Measurements from ENCODE around the gene DPEP2.
"Not testable (repeated sequence)": the region's sequence is repeated elsewhere in the genome, so short reads cannot be mapped to it uniquely, and the experiment has no call there.

Gene DPEP2, protein sequence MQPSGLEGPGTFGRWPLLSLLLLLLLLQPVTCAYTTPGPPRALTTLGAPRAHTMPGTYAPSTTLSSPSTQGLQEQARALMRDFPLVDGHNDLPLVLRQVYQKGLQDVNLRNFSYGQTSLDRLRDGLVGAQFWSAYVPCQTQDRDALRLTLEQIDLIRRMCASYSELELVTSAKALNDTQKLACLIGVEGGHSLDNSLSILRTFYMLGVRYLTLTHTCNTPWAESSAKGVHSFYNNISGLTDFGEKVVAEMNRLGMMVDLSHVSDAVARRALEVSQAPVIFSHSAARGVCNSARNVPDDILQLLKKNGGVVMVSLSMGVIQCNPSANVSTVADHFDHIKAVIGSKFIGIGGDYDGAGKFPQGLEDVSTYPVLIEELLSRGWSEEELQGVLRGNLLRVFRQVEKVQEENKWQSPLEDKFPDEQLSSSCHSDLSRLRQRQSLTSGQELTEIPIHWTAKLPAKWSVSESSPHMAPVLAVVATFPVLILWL

DNA sequence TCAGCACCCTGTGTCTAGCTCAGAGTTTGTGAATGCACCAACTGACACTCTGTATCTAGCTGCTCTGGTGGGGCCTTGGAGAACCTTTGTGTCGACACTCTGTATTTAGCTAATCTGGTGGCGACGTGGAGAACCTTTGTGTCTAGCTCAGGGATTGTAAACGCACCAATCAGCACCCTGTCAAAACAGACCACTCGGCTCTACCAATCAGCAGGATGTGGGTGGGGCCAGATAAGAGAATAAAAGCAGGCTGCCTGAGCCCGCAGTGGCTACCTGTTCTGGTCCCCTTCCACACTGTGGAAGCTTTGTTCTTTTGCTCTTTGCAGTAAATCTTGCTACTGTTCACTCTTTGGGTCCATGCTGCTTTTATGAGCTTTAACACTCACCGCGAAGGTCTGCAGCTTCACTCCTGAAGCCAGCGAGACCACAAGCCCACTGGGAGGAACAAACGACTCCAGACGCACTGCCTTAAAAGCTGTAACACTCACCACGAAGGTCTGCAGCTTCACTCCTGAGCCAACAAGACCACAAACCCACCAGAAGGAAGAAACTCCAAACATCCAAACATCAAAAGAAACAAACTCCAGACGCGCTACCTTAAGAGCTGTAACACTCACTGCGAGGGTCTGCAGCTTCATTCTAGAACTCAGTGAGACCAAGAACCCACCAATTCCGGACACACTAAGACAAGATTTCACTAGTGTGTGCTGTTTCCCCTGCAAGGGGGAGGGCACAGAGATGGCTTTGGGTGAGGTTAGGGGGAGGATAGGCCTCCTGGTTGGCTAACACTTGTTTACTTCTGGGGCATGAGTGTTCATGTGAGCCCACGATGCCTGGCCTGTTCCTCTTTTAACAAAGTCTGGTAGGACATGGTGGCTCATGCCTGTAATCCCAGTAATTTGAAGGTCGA, at the start of gene DPEP2:
Gene DPEP2, minus strand, starts transcription at position 706 of the 910 bp plus-strand sequence. CDS start 6,272 bp downstream, outside the sequence.
- DNase-seq = not testable (repeated sequence)

DNA sequence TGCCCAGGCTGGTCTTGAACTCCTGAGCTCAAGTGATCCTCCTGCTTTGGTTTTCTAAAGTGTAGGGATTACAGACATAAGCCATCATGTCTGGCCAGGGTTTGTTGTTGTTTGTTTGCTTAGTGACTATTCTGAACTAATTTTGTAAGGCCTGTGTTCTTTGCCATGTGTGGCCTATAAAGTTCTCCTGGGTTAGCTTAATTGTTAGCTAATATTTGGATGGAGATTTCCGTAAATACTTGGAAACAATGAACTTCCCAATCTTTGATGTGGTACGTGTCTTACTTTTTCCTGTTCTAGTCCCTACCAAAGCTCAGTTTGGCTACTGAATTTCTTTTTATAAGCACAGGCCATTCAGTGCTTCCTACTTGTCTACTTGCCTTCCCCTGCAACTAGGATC, 48.7 kb upstream of the DPEP2 start:
- DNase-seq = no peak

DNA sequence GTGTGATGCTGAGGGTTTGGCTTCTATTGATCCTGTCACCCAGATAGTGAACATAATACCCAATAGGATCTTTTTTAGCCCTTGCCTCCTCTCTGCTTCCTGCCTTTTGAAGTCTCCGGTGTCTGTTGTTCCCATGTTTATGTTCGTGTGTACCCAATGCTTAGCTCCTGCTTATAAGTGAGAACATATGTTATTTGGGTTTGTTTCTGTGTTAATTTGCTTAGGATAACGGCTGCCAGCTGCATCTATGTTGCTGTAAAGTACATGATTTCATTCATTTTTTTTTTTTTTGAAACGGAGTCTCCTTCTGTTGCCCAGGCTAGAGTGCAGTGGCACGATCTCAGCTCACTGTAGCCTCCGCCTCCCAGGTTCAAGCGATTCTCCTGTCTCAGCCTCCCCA, 46.8 kb upstream of the DPEP2 start:
- no peak for DNase-seq

DNA sequence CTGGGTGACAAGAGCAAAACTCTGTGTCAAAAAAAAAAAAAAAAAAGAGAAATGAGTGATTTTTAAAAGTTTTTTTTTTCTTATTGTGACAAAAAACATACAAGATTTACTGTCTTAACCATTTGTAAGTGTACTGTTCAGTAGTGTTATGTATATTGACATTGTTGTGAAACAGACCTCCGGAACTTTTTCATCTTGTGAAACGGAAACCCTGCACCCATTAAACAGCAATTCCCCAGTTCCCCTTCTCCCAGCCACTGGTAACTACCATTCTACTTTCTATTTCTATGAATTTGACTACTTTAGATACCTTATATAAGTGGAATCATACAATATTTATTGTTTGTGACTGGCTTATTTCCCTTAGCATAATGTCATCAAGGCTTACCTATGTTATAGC, 42.5 kb upstream of the DPEP2 start:
- no peak for DNase-seq

DNA sequence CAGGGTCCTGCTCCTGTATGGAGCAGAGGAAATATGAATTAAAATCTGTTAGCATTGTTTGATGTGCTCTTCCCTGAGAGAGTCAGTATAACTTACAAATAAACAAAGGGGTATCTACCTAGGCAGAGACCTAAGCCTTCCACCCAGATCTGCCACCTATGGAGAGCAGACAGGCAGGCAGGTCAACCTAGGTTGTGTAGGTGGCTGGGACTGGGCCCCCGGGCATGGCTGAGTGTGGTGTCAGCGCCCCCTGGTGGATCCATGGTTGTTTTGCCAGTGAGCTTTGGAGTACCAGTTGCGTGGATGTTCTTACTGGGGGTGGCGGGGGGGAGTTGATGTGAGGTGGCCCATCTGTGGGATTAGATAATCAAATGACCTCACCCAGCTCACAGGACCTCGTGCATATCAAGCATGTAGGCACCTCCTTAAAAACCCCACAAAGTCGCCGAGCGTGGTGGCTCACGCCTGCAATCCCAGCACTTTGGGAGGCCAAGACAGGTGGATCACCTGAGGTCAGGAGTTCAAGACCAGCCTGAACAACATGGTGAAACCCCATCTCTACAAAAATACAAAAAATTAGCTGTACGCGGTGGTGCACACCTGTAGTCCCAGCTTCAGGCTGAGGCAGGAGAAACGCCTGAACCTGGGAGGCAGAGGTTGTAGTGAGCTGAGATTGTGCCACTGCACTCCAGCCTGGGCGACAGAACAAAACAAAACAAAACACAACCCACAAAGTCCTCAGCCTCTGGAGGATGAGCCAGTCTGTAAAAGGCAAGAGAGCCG, 41.4 kb upstream of the DPEP2 start:
- DNase-seq = peak; percentile 43

DNA sequence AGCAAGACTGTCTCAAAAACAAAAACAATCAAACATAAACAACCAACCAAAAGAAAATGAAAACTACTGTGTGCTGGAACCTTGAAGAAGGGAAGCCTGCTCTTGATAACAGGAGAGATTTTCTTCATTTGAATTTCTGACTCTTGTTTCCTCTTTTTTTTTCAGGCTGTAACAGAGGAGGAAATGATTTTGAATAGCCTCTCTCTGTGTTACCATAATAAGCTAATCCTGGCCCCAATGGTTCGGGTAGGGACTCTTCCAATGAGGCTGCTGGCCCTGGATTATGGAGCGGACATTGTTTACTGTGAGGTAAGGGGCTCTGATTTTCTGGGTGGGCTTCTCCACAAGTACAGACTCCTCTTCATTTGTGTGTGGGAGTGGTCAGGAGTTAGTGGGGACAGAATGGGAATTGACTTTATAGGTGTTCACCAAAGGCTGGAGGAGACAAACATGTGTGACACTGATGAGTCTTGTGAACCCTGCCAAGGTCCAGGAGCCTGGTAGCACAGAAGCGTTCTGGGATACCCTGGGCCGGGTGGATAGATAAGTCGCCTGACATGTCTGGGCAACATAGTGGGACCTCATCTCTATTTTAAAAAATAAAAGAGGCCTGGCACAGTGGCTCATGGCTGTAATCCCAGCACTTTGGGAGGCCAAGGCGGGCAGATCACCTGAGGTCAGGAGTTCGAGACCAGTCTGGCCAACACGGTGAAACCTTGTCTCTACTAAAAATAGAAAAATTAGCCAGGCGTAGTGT, 38.7 kb upstream of the DPEP2 start:
- DNase-seq = no peak

DNA sequence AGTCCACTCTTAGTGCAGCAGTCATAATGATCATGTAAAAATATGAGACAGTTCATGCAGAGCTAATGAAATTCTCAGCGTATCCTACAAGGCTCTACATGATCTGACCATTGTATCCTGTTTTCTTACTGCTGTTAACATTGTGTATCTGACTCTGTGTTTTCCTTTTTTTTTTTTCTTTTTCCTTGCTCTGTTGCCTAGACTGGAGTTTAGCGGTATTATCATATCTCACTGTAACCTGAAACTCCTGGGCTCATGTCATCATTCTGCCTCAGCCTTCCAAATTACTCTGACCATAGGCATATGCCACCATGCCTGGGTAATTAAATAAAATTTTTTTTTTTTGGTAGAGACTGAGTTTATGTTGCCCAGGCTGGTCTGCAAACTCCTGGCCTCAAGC, 35.9 kb upstream of the DPEP2 start:
- no peak for DNase-seq

DNA sequence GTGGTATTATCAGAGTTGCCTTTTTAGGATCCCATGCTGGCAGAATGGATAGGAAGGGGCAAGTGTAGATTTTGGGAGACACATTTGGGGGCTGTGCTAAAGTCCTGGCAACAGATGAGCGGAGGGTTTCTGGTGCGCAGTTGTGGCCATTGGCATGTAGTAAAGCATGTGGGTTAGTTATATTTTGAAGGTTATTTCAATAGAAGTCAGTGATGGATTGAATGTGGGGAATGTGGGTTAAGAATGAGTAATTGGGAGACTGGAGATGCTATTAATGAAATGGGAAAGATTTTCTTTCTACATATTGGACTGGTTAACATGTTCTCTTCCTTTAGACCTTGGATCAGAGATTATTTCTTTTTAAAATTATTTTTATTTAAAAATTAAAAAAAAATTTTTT, 33.8 kb upstream of the DPEP2 start:
- DNase-seq = no peak

DNA sequence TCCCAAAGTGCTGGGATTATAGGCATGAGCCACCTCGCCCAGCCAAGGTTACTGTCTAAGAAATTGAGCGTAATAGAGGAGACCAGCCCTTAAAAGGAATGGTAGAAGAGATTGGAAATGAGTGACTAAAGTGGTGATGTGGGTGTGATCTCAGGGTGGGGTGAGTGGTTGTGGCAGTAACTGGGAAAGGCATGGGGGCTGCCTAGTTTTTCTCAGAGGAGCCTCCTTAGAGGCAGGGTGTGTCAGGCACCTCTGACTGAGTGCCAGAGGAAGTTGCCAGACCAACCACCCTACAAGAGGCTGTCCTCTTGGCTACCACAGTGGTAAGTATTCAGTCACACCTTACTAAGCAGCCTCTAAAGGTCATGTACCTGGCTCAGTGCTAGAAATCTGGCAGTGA, 32.7 kb upstream of the DPEP2 start:
- no peak for DNase-seq

DNA sequence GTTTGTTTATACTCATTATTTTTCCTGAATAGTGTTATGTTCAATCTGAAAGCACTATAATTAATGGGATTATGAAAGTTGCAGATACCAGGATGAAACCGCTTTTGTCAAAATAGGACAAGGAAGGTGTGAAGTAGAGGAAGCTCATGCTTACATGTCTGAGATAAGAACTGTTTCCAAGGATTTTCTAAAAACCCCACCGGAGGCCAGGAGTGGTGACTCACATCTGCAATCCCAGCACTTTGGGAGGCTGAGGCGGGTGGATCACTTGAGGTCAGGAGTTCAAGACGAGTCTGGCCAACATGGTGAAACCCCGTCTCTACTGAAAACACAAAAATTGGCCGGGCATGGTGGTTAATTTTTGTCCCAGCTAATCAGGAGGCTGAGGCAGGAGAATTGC, 30.8 kb upstream of the DPEP2 start:
- not testable (repeated sequence) for DNase-seq

DNA sequence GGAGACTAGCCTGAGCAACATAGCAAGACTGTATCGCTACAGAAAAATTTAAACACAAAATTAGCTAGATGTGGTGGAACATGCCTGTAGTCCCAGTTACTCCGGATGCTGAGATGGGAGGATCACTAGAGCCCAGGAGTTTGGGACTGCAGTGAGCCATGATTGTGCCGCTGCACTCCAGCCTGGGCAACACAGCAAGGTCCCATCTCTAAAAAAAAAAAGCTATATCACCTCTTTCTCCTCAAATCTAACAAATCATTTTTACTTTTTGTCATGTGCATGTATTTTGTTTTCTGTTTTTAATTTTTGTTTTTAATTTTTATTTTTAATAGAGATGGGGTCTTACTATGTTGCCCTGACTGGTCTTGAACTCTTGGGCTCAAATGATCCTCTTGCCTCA, 29.7 kb upstream of the DPEP2 start:
- no peak for DNase-seq

DNA sequence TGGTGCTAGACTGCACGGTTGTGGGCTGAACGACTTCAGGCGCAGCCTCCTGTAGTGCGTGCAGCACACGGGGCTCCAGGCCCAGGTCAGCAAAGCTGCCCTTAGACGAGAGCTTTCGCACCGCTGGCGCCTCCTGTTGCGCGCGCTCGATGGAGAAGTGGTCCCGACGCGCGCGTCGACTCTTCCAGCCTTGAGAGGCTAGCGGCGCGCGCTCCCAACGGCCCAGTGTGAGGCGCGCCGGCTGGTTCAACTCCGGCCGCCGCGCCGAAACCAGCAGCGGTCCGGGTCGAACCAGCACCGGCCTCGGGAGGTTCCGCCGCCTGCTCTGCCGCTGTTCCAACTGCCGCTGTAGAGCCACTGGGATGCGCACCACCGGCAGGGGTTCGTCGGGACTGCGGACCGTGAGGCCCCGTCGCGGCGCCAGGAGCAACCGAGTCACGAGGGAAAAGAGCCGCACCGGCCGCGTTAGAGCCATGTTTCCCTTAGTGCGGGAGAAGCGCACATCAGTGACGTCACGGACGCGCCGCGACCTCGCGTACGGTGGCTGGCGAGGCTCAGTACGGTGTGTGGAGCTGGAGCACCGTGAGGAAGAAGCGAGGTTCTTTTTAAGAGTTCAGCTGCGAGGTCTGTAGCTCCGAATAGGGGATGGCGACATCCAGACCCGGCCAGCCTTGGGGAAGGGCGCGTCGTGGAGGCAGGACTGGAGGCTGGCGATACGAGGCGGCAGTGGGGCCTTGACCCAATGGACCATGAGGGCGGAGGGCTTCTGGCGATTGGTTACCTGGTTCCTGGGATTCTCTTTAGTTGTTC, 23.6 kb upstream of the DPEP2 start, which contains the start of the genes DDX28 and DUS2:
Gene DDX28, minus strand, starts transcription at position 505 of the 810 bp plus-strand sequence. Its CDS starts 30 bp downstream, at position 475.
Gene DUS2, plus strand, starts transcription at position 557 of the 810 bp plus-strand sequence. CDS start 14,740 bp downstream, outside the sequence.
- DNase-seq = peak; percentile 77

DNA sequence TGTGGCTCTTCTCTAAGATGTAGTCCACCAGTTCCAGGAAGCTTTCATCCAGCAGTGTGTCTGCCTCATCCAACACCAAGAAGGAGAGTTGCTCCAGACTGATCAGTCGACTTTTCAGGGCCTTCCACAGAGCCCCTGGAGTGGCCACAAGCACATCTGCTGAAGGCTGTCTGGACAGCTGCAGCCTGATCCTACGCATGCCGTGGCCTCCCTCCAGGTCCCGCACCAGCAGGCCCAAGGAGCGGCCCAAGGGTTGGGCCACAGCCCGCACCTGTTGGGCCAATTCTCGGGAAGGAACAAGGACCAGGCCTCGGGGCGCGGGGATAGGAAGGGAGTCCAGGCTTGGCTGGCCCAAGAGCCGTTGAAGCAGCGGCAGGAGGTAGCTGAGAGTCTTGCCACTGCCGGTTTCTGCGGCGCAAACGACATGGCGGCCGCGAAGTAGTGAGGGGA, 23.0 kb upstream of the DPEP2 start:
- no peak for DNase-seq

DNA sequence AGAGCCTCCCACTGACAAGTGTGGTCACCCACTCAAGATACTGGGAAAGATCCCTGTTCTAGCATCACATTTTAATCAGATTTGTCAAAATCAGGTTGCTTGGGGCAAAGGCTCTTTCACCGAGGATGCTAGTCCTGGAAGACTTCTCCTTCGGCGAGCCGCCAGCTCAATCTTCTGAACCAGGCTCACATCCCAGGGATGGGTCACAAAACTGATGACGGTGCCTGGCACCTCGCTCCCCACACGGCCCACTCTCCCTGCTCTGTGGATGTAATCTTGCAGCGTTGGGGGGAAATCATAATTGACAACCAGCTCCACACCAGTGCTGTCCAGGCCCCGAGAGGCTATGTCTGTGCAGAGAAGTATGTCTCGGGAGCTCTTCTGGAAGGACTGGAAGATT, 22.2 kb upstream of the DPEP2 start:
- no peak for DNase-seq

DNA sequence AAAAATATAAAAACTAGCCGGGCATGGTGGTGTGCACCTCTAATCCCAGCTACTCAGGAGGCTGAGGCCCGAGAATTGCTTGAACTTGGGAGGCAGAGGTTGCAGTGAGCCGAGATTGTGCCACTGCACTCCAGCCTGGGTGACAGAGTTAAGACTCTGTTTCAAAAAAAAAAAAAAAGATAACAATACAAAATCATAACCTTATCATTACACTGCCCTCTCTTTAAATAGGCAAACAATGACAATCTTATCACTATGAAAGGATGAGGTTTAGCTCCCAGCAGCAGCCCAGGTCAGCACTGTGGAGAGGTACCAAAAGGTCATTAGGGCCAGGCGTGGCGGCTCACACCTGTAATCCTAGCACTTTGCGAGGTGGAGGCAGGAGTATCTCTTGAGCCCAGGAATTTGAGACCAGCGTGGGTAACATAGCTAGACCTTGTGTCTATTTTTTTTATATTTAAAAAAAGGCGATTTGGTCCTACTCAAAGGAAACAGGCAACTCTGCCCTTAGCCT, 19.9 kb upstream of the DPEP2 start:
- DNase-seq = no peak

DNA sequence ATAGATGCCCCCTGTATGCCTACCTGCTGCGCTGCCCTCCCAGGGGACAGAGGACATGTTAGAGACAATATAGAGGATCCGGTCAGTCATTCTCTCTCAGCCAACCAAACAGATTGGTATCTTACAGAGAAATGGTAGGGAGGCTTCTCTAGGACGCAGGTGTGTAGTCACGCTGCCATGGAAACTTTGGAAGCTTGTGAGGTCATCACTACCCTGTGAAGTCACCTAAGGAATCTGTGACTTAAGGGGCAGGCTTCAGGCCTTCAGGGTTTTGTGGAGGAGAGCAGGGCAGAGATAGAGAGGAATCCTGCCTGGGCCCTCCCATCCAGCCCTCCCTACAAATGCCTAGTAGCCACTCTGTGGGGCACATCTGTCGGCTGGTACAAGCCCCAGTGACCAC, 16.4 kb upstream of the DPEP2 start, which contains the start of gene DPEP2NB:
Gene DPEP2NB, minus strand, starts transcription at position 231 of the 400 bp plus-strand sequence. Its CDS starts 141 bp downstream, at position 90.
- DNase-seq = no peak

DNA sequence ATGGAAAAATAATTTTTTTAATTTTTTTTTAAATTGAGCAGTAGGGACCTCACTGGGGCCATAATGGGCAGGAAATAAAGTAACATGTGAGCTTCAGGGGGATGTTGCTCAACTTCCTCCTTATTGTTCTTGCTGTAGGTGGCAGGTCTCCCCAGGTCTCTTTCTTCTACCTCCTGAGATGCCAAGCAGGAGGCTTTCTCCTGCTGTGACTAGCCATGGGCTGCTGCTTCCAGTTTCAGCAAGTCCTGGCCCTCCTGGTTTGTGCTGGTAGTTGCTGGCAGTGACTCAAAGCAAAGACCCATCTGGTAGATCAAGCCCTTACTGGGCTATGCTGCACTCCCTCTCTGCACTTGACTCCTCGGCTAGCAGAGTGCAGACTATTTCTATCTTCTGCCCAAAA, 14.2 kb upstream of the DPEP2 start:
- DNase-seq = no peak

DNA sequence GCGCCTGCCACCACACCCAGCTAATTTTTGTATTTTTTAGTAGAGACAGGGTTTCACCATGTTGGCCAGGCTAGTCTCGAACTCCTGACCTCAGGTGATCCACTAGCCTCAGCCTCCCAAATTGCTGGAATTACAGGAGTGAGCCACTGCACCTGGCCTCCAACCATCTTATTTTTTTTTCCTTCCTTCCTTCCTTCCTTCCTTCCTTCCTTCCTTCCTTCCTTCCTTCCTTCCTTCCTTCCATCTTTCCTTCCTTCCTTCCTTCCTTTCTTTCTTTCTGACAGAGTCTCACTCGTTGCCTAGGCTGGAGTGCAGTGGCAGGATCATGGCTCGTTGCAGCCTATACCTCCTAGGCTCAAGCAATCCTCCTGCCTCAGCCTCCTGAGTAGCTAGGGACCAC, 10.6 kb upstream of the DPEP2 start:
- not testable (repeated sequence) for DNase-seq

DNA sequence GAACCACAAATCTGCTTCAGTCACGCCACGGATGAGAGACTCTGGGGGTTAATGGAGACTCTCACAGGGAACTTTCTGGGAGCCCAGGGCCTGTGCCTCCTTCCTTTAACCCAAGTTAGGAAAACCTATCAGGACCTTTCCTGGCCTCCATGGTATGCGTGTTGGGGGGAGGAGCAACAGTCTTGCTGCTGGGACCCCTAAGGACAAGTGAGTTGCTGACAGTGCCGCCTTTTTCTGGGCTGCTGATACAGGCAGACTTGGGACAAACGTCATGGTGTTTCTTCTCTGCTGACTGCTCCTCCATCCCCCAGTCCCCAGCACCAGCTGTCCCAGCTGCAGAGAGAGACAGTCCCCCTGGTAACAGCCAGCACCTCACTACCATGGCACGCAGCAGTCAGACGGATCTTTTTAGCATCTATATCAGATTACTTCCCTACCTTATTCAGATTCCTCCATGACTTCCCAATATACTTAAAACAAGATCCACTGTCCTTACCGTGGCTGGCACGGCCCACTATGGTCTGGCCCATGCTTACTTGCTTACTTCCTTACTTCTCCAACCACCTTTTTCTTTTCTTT, 10.0 kb upstream of the DPEP2 start:
- DNase-seq = no peak

DNA sequence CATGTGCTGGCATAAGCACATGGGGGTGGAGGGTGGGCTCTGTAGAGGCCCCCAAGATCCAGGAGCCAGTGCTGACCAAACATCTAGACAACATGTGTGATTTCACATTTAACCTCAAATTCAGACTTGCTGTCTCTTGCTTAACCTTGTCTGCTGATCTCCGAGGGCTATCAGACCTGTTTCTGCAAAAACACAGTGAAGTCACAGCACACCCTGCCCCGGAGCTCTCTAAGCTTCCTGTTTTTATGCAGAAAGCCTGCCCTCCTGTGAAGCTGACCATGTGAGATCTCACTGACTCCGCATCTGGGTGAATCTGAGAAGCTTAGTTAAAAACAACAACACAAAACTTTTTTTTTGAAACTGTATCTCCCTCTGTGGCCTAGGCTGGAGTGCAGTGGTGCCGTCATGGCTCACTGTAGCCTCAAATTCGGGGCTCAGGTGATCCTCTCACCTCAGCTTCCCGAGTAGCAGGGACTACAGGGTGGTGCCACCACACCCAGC, 6.6 kb upstream of the DPEP2 start:
- no peak for DNase-seq

Data from NCI-H146 (cell line).